NCI-H128 (cell line): ENCODE results near the gene PTGR3.

Experiments
- DNase-seq: peaks from one replicate; lab custom pipeline; 2025; ENCODE audit not compliant: unreplicated experiment; lab: John Stamatoyannopoulos, UW

The PTGR3 gene

GRCh38 chr18:75170916-75171315 is 38.0 kb downstream of the PTGR3 start:
- DNase-seq = no peak

GRCh38 chr18:75170022-75170789 is 38.7 kb downstream of the PTGR3 start:
- DNase-seq = no peak

DNA sequence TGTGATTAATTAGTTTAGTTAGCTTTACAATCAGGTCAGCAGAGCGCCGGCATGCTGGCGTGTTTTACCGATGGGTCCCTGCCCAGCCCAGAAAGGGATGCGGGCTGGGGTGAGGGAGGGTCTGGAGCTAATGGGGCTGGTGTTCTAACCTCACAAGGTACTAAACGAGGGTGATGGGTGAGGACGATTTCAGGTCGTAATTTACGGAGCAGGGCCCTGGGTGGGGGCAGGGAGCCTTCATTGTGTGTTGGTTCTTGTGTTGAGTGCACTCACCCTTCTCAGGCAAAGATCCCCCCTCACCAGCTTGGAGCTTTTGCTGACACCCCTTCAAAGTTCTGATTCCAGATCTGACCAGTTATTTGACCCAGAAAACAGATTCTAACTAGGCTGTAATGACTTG is 39.5 kb downstream of the PTGR3 start:
- DNase-seq = no peak

DNA sequence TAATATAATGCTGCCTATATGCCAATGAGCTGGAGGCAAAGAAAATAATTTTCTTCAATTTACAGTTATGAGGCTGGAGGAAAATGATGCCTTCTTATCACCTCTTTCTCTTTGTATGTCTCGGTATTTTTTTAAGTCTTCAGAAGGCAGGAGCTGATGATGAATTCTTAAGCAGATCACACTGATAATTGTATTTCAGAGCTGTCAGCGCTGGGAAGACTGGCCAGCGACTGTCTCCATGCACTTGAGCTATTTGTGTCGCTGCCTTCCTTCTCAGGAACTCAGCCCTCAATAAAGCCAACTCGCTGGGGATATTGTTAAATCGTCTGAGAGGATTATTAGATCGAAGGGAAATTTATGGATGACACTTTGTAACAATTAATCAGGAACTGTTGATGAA is 40.3 kb downstream of the PTGR3 start:
- no peak for DNase-seq

DNA sequence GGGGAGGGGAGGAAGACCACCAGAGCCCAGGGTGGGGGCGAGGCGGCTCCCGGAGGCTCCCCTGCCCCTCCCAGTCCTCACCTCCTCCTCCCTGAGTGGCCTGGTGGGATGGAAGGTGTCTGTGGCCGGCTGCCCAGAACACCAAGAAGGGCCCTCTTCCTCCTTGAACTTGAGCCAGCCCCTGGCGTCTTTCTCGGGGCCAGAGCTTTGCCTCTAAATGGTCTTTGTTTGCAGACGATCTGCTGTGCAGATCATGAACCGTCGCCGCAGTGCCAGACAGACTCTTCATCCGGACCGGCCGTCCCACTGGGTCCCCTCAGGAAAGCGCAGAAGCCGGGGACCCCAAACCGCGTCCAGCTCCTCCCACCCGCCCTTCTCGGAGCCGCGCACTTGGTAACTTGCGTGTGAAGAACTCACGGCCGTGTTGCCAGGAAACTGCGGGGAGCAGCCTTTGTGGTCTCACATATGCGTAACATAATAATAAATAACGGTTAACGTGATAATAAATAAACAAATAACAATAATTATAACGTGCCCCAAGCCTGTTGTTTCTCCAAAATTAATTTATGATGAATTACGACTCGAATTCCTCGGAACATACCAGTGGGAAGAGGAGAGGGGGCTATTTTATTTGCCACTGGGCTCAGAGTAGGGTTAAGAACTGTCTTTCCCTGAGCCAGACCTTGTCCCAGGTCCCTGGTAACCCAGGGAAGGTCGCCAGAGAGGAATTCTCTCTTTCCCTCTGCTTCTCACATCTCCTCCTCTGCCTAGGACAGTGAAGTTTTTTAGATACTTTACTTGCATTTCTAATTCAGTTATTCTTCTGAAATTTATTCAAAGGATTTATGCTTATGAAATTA is 41.0 kb downstream of the PTGR3 start:
- DNase-seq = no peak

GRCh38 chr18:75167137-75167536 is 41.8 kb downstream of the PTGR3 start:
- DNase-seq = no peak

- DNase-seq = no peak
Measured at GRCh38 chr18:75165926-75166325, 43.0 kb downstream of the PTGR3 start.

GRCh38 chr18:75164479-75164878 is 44.5 kb downstream of the PTGR3 start:
- DNase-seq = no peak

GRCh38 chr18:75163736-75164135 is 45.2 kb downstream of the PTGR3 start:
- DNase-seq = no peak

DNA sequence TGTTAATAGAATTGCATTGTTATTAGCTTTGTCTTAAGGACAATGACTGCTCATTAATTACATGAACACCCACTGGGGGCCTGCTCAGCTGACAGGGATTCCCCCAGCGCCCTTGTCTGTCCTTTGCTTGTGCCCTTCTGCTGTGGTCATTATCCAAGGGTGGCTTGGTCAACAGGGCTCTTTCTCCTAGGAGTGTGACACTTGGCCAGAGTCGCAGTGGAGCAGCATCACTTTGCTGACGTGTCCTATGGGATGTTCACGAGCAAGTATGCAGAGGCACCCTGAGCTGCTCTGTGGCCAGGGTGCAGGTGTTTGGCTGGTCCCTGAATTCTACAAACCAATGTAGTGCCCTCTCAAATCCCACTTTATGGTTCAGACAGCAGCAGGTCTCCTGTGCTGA is 46.0 kb downstream of the PTGR3 start:
- DNase-seq = no peak

- DNase-seq = no peak
Measured at GRCh38 chr18:75162467-75162866, 46.5 kb downstream of the PTGR3 start.

- DNase-seq = no peak
Measured at GRCh38 chr18:75161256-75162028, 47.5 kb downstream of the PTGR3 start.

- no peak for DNase-seq
Measured at GRCh38 chr18:75160364-75160763, 48.6 kb downstream of the PTGR3 start.

- no peak for DNase-seq
Measured at GRCh38 chr18:75159646-75160356, 49.1 kb downstream of the PTGR3 start.

GRCh38 chr18:75159238-75159518 is 49.8 kb downstream of the PTGR3 start:
- no peak for DNase-seq
